ENCODE data around the gene KRTAP4-3. TPM values are rescaled to one million over a fixed set of nuclear protein-coding genes. Genes with fewer than 3 reads are reported as not detected.

KRTAP4-3 gene
- total RNA-seq, 1 experiment from 2014 or later = not detected

DNA sequence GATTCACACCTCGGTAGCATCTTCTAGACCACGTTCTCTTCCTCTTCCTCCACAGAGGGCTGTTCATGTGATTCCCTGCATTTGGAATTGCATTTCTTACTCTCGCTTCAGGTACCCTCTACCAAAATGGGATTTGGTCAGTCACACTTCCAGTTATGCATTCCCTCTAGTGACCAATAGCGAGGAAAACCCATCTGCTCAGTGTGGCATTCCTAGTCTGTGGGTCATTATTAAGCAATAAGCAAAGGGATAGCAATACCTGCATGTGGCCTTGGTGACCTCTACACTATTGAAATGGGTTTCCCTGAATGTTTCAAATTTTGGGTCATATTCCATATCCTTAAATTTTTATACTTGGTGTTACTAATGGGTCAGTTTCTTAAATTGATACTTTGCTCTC lies 18.0 kb downstream of the KRTAP4-3 start:
- H4K20me1 ChIP-seq (ENCODE audit: control insufficient read depth, insufficient read depth, insufficient read length) = no peaks in the 10 kb centered on the region
- no peak overlapping the region for H2AK5ac ChIP-seq (ENCODE audit: insufficient read length, low read length)
- H2BK20ac ChIP-seq (ENCODE audit: low read depth, low read length, poor library complexity, severe bottlenecking) = no peak overlapping the region
- H3K79me1 ChIP-seq (ENCODE audit: insufficient read depth, low read depth, low read length, poor library complexity, severe bottlenecking) = no peaks in the 10 kb centered on the region
- H3K4me2 ChIP-seq (ENCODE audit: insufficient read depth, insufficient read length, low read length) = no peak overlapping the region
- H3K79me2 ChIP-seq (ENCODE audit: insufficient read depth, low read length) = no peaks in the 10 kb centered on the region
- H4K5ac ChIP-seq (ENCODE audit: insufficient read length, low read depth, low read length) = no peak overlapping the region
- Mint-ChIP-seq H3K27ac (no peak overlapping the region), H3K36me3 (ENCODE audit: insufficient read depth in 1 of 3, low read depth in 3 of 3) (peaks cover 0 to 2% (median under 1%) of the 10 kb centered on the region in 3 experiments; a peak in 3 of 7 replicates), H3K4me3 (no peak overlapping the region), H3K27me3 (ENCODE audit: low read depth) (peaks cover under 1% of the 10 kb centered on the region; the same call in 1 of the 2 replicates), H3K4me1 (peaks cover 2 to 13% of the 10 kb centered on the region in 2 experiments), H3K9me3 (peaks cover 0 to 1% of the 10 kb centered on the region in 2 experiments; a peak in 1 of 5 replicates)
- no peak overlapping the region for H2AFZ ChIP-seq (ENCODE audit: low read length)
- TF ChIP-seq, protein P1, sequence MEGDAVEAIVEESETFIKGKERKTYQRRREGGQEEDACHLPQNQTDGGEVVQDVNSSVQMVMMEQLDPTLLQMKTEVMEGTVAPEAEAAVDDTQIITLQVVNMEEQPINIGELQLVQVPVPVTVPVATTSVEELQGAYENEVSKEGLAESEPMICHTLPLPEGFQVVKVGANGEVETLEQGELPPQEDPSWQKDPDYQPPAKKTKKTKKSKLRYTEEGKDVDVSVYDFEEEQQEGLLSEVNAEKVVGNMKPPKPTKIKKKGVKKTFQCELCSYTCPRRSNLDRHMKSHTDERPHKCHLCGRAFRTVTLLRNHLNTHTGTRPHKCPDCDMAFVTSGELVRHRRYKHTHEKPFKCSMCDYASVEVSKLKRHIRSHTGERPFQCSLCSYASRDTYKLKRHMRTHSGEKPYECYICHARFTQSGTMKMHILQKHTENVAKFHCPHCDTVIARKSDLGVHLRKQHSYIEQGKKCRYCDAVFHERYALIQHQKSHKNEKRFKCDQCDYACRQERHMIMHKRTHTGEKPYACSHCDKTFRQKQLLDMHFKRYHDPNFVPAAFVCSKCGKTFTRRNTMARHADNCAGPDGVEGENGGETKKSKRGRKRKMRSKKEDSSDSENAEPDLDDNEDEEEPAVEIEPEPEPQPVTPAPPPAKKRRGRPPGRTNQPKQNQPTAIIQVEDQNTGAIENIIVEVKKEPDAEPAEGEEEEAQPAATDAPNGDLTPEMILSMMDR (conservative IDR thresholded peaks at IDR 0.05) = no peak
- no peak overlapping the region for H2BK12ac ChIP-seq (ENCODE audit: insufficient read length, low read depth, low read length)
- H3K23me2 ChIP-seq (ENCODE audit: insufficient read length, low read depth, low read length, poor library complexity, severe bottlenecking) = no peaks in the 10 kb centered on the region
- no peak overlapping the region for H3K4ac ChIP-seq (ENCODE audit: low read depth, low read length)
- H4K8ac ChIP-seq (replicated peaks; ENCODE audit: insufficient read length, low read depth, low read length) = no peak overlapping the region
- H3K27ac ChIP-seq (ENCODE audit: insufficient read length, low read depth, low read length) = no peak overlapping the region
- H3K56ac ChIP-seq (ENCODE audit: insufficient read length, low read depth, low read length) = no peak overlapping the region
- H3K4me1 ChIP-seq (ENCODE audit: insufficient read depth, low read length) = no peaks in the 10 kb centered on the region
- no peaks in the 10 kb centered on the region for H3K27me3 ChIP-seq (ENCODE audit: insufficient read depth, low read length)
- H3K18ac ChIP-seq (ENCODE audit: insufficient read length, low read depth, low read length) = no peak overlapping the region
- no peak overlapping the region for H3K9ac ChIP-seq (ENCODE audit: extremely low read depth, insufficient read length, low read length)
- H2BK120ac ChIP-seq (ENCODE audit: low read depth, low read length, poor library complexity, severe bottlenecking) = no peak overlapping the region
- DNase-seq = no peak
- H2BK5ac ChIP-seq (ENCODE audit: insufficient read length, low read length) = no peak overlapping the region
- no CpG with 5 or more reads among the region's 4 CpGs for WGBS (ENCODE audit: extremely low coverage, insufficient read length, low lambda C conversion rate)
- no peak overlapping the region for H2BK15ac ChIP-seq (ENCODE audit: low read depth, low read length)
- H4K91ac ChIP-seq (ENCODE audit: insufficient read length, low read depth, low read length) = no peak overlapping the region
- H3K14ac ChIP-seq (ENCODE audit: insufficient read depth, low read length) = no peak overlapping the region
- no peak overlapping the region for H3T11ph ChIP-seq (ENCODE audit: low read length)
- no peaks in the 10 kb centered on the region for H3K9me3 ChIP-seq (ENCODE audit: control insufficient read depth, low read depth, low read length)
- H3K23ac ChIP-seq (ENCODE audit: insufficient read length, low read depth, low read length) = no peak overlapping the region
